Parathyroid adenoma (tissue), 2 donors: ENCODE results near the gene SMARCA2.

Experiments used
- H2AFZ ChIP-seq: fragments of 300-600 bp; sonication (generic); one replicate; pipeline ENCODE4 v1.7.0; 2017; ENCODE audit warnings: antibody characterized with exemption, mild to moderate bottlenecking
- H3K27ac ChIP-seq: fragments of 300-600 bp; sonication (generic); one replicate; pipeline ENCODE4 v1.7.0; 2017
- H3K27me3 ChIP-seq: fragments of 300-600 bp; sonication (generic); one replicate; pipeline ENCODE4 v1.7.0; 2017; ENCODE audit warnings: low read length; ENCODE audit not compliant: control insufficient read depth, insufficient read depth
- H3K36me3 ChIP-seq: fragments of 300-600 bp; sonication (generic); one replicate; pipeline ENCODE4 v1.7.0; 2017; ENCODE audit warnings: low read length; ENCODE audit not compliant: control insufficient read depth, insufficient read depth
- H3K4me1 ChIP-seq: fragments of 300-600 bp; sonication (generic); one replicate; pipeline ENCODE4 v1.7.0; 2017; ENCODE audit warnings: control low read depth
- H3K4me2 ChIP-seq: fragments of 300-600 bp; sonication (generic); one replicate; pipeline ENCODE4 v1.7.0; 2017; ENCODE audit warnings: low read length
- H3K4me3 ChIP-seq: fragments of 300-600 bp; sonication (generic); one replicate; pipeline ENCODE4 v1.7.0; 2017; ENCODE audit warnings: low read depth, low read length
- H3K79me2 ChIP-seq: fragments of 300-600 bp; sonication (generic); one replicate; pipeline ENCODE4 v1.7.0; 2017; ENCODE audit warnings: control low read depth
- H3K9ac ChIP-seq: fragments of 300-600 bp; sonication (generic); one replicate; pipeline ENCODE4 v1.7.0; 2017; ENCODE audit warnings: mild to moderate bottlenecking
- H3K9me3 ChIP-seq: fragments of 300-600 bp; sonication (generic); one replicate; pipeline ENCODE4 v1.7.0; 2017; ENCODE audit warnings: low read length; ENCODE audit not compliant: control insufficient read depth
- CTCF ChIP-seq: fragments of 300-600 bp; sonication (generic); IDR thresholded peaks from one replicate; pipeline ENCODE4 v1.7.0; 2017; ENCODE audit warnings: antibody characterized with exemption, mild to moderate bottlenecking
- donor health status: primary hyperparathyroidism.

The SMARCA2 gene

DNA sequence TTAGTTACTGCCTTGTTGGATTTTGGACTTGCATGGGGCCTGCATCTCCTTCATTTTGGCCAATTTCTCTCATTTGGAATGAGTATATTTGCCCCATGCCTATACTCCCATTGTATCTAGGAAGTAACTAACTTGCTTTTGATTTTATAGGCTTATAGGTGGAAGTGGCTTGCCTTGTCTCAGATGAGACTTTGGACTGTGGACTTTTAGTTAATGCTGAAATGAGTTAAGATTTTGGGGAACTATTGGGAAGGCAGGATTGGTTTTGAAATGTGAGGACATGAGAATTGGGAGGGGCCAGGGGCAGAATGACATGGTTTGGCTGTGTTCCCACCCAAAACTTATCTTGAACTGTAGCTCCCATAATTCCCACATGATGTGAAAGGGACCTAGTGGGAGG lies 42.5 kb upstream of the SMARCA2 start:
- Histone ChIP-seq H3K27me3 (no peaks in the 10 kb centered on the region), H3K4me1 (no peaks in the 10 kb centered on the region), H3K9ac (no peak overlapping the region), H3K9me3 (no peaks in the 10 kb centered on the region), H3K27ac (no peak overlapping the region), H3K79me2 (no peaks in the 10 kb centered on the region), H3K36me3 (no peaks in the 10 kb centered on the region), H3K4me2 (no peak overlapping the region), H3K4me3 (no peak overlapping the region), H2AFZ (no peak overlapping the region)
- TF ChIP-seq CTCF, result no peak

DNA sequence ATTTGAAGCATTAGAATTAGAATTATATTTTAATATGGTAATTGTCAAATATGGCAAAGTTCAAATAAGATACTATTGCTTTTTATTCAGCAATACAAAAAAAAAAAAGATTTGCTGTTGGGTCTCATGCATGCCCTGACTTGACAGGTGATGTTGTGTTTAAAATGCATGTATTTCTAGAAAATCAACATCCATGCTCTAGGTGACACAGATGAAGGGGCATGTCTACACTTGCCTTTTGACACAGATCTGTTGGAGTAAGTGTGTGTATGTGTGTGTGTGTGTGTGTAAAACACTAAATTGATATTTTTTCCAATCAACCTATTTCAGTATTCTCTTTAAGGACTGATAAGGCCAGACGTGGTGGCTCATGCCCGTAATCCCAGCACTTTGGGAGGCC lies 38.1 kb upstream of the SMARCA2 start:
- Histone ChIP-seq H3K9me3 (no peaks in the 10 kb centered on the region), H3K36me3 (no peaks in the 10 kb centered on the region), H2AFZ (no peak overlapping the region), H3K4me1 (peaks cover 7% of the 10 kb centered on the region), H3K9ac (no peak overlapping the region), H3K79me2 (no peaks in the 10 kb centered on the region), H3K27ac (no peak overlapping the region), H3K4me3 (no peak overlapping the region), H3K4me2 (no peak overlapping the region), H3K27me3 (no peaks in the 10 kb centered on the region)
- TF ChIP-seq CTCF, result no peak

GRCh38 chr9:1978941-1979340 lies 36.2 kb upstream of the SMARCA2 start:
- H3K9ac ChIP-seq, result no peak overlapping the region
- no peak overlapping the region for H3K4me3 ChIP-seq
- TF ChIP-seq CTCF, result no peak
- peaks cover 7% of the 10 kb centered on the region for H3K4me1 ChIP-seq
- no peaks in the 10 kb centered on the region for H3K79me2 ChIP-seq
- H3K9me3 ChIP-seq, result no peaks in the 10 kb centered on the region
- peak overlapping the region; percentile 58 for H3K4me2 ChIP-seq
- no peak overlapping the region for H3K27ac ChIP-seq
- no peak overlapping the region for H2AFZ ChIP-seq
- H3K27me3 ChIP-seq, result no peaks in the 10 kb centered on the region
- no peaks in the 10 kb centered on the region for H3K36me3 ChIP-seq

- H3K4me3 ChIP-seq, result peak overlapping the region; percentile 75
- H3K79me2 ChIP-seq, result no peaks in the 10 kb centered on the region
- peak overlapping the region; percentile 64 for H2AFZ ChIP-seq
- H3K27me3 ChIP-seq, result no peaks in the 10 kb centered on the region
- no peak for TF ChIP-seq CTCF
- peak overlapping the region; percentile 73 for H3K4me2 ChIP-seq
- no peak overlapping the region for H3K9ac ChIP-seq
- no peaks in the 10 kb centered on the region for H3K36me3 ChIP-seq
- H3K27ac ChIP-seq, result peak overlapping the region; percentile 70
- no peaks in the 10 kb centered on the region for H3K9me3 ChIP-seq
- peaks cover 7% of the 10 kb centered on the region for H3K4me1 ChIP-seq
These were observed 35.3 kb upstream of the SMARCA2 start for GRCh38 chr9:1979741-1980367.

- Histone ChIP-seq H3K27me3 (no peaks in the 10 kb centered on the region), H3K27ac (peak overlapping the region; percentile 70), H3K9me3 (no peaks in the 10 kb centered on the region), H3K36me3 (no peaks in the 10 kb centered on the region), H3K4me3 (peak overlapping the region; percentile 75), H3K4me1 (peaks cover 7% of the 10 kb centered on the region), H3K79me2 (no peaks in the 10 kb centered on the region), H2AFZ (peak overlapping the region; percentile 64), H3K4me2 (peak overlapping the region; percentile 73), H3K9ac (no peak overlapping the region)
- no peak for TF ChIP-seq CTCF
These were observed 34.8 kb upstream of the SMARCA2 start for GRCh38 chr9:1980387-1980786.
